ENCODE results near the gene EIF4A2. TPM values are rescaled to one million over a fixed set of nuclear protein-coding genes. Genes with fewer than 3 reads are reported as not detected.

Gene EIF4A2
- total and polyA plus RNA-seq, 10 of the 15 experiments (the other 5 are each of a cell fraction or from before 2014, with no cell fraction given), result 154 to 680 (median 259) TPM

DNA sequence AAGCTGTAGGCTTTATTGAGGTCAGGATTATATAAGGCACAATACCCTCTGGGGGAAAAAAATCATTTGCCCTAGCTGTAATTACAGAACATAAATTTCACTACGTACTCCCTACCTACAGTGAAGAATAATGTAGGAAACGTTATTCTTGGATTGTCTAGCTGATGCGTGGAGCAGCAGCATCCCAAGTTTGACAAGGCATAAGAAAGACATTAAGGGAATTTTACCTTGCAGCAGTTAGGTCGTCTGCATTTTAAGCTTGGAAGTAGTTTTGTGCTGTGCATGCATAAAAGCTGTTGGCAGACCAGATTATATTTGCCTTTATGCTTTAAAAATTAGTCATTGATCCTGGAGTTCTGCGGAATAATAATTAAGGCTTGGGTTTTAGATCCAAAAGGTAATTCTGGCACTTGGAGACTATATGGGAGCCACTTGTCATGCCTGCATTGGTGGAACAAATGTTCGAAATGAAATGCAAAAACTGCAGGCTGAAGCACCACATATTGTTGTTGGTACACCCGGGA lies 2.2 kb downstream of the EIF4A2 start:
- intact Hi-C loops (cut with micrococcal nuclease; ENCODE audit: unreplicated experiment) (loop anchor here (10.0 kb wide), 1 partner anchor 239 kb away; no protein-coding TSS in a partner anchor), in situ Hi-C loops (cut with MboI) (loop anchor here (25.0 kb wide), 1 partner anchor 848 kb away; the partner anchor contains the start of gene TRA2B)
- POLR2A ChIA-PET, result interaction anchor here (1.2 to 4.2 kb wide), 5 partner anchors 12 to 219 kb away, joined by 3 to 24 read pairs (median 14); partner anchors contain the start of genes DNAJB11, RFC4 and TBCCD1
- H4K20me1 ChIP-seq (ENCODE audit: control insufficient read depth, insufficient read depth), result peaks cover 22% of the 10 kb centered on the region; the same call in 1 of the 2 replicates
- H3K27ac ChIP-seq (ENCODE audit: control insufficient read depth, insufficient read depth), result no peak overlapping the region
- peaks cover 64% of the 10 kb centered on the region for H3K79me2 ChIP-seq (ENCODE audit: control insufficient read depth, insufficient read depth, low read length)
- BruUV-seq (replicated peaks), result no TSS peak
- SMC1A ChIA-PET (ENCODE audit: uncharacterized antibody, unreplicated experiment), result interaction anchor here (0.8 to 1.5 kb wide), 3 partner anchors 20 to 168 kb away, joined by 3 read pairs; no protein-coding TSS in a partner anchor
- no peaks in the 10 kb centered on the region for H3K27me3 ChIP-seq (replicated peaks in 1 of 2; ENCODE audit: control insufficient read depth in 2 of 2, insufficient read depth in 2 of 2, low read length in 1 of 2)
- ATAC-seq, result no peak
- TF ChIP-seq YY1 (IDR thresholded peaks at IDR 0.05; ENCODE audit: low read depth, low read length), result no peak
- peak; percentile 36; the same call in 1 of the 2 replicates for TF ChIP-seq ZBED1 (IDR thresholded peaks at IDR 0.05; ENCODE audit: borderline replicate concordance)
- no peak for TF ChIP-seq CHD4 (IDR thresholded peaks at IDR 0.05)
- peak; percentile 30 for TF ChIP-seq POLR2AphosphoS5 (IDR thresholded peaks at IDR 0.05; ENCODE audit: low read length)
- no peak for TF ChIP-seq STAT1 (conservative IDR thresholded peaks at IDR 0.05)
- TF ChIP-seq SMAD1 (IDR thresholded peaks at IDR 0.05; ENCODE audit: low read depth, partially characterized antibody), result no peak
- no peak for TF ChIP-seq PAX5 (IDR thresholded peaks at IDR 0.05; ENCODE audit: borderline replicate concordance, low read depth, low read length)
- TF ChIP-seq IKZF2 (IDR thresholded peaks at IDR 0.05), result no peak
- peak; percentile 34; the same call in 1 of the 3 replicates for TF ChIP-seq POU2F2 (IDR thresholded peaks at IDR 0.05; ENCODE audit: borderline replicate concordance, low read depth, low read length)
- RAD21 ChIA-PET (ENCODE audit: unreplicated experiment), result no interaction called here
- H3K4me3 ChIP-seq, result peak overlapping the region; percentile 78
- no peak for FAIRE-seq
- CTCF ChIA-PET, result interaction anchor here (1.1 to 2.6 kb wide), 3 partner anchors 13 to 168 kb away, joined by 3 to 9 read pairs (median 4); no protein-coding TSS in a partner anchor
- H3K9ac ChIP-seq (ENCODE audit: control insufficient read depth, insufficient read depth, low read length), result peak overlapping the region; percentile 100
- under 1% methylated on average over 7 of the region's 7 CpGs for WGBS (ENCODE audit: insufficient coverage, insufficient replicate concordance, low lambda C conversion rate, missing lambda C conversion rate)
- no peaks in the 10 kb centered on the region; the same call in 1 of the 3 replicates for H3K9me3 ChIP-seq (replicated peaks; ENCODE audit: control insufficient read depth, insufficient read depth, low read length)
- H3K4me1 ChIP-seq (ENCODE audit: control insufficient read depth, insufficient read depth, low read length), result no peaks in the 10 kb centered on the region
- peak overlapping the region; percentile 64 for H3K4me2 ChIP-seq (ENCODE audit: control insufficient read depth, insufficient read depth)
- no peak overlapping the region for H2AFZ ChIP-seq (ENCODE audit: control insufficient read depth, low read depth, low read length)
- H3K36me3 ChIP-seq (ENCODE audit: control insufficient read depth in 2 of 2, insufficient read depth in 2 of 2, low read length in 1 of 2), result peaks cover 20 to 55% of the 10 kb centered on the region in 2 experiments
- DNase-seq (ENCODE audit: low read depth, low spot score), result no peak

Data from GM12878 (cell line).